ENCODE results near the gene OGDH.

Gene OGDH

DNA sequence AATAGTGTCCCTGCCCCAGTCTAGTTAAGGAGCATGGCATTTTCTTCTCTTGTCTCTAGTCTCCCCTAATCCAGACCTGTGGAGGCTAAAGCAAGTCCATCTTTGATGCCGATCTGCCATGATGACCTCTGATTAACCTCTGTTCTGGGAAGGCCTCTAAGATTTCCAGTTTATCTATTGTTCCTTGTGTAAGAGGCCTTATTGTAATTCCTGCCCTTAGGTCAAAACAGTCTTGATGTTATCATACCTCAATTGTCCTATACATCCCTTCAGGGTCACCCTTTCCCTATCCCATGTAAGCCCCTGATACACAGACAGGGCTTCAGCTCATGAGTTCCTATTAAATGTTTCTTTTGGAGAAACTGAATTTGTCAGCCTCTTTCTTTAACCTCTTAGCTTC lies 137.3 kb downstream of the OGDH start:
- TF ChIP-seq, protein P1, sequence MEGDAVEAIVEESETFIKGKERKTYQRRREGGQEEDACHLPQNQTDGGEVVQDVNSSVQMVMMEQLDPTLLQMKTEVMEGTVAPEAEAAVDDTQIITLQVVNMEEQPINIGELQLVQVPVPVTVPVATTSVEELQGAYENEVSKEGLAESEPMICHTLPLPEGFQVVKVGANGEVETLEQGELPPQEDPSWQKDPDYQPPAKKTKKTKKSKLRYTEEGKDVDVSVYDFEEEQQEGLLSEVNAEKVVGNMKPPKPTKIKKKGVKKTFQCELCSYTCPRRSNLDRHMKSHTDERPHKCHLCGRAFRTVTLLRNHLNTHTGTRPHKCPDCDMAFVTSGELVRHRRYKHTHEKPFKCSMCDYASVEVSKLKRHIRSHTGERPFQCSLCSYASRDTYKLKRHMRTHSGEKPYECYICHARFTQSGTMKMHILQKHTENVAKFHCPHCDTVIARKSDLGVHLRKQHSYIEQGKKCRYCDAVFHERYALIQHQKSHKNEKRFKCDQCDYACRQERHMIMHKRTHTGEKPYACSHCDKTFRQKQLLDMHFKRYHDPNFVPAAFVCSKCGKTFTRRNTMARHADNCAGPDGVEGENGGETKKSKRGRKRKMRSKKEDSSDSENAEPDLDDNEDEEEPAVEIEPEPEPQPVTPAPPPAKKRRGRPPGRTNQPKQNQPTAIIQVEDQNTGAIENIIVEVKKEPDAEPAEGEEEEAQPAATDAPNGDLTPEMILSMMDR (conservative IDR thresholded peaks at IDR 0.05; ENCODE audit: low read length), result no peak
- H3K4me3 ChIP-seq (ENCODE audit: low read length), result no peak overlapping the region
- no peak for DNase-seq (ENCODE audit: low read depth)

DNA sequence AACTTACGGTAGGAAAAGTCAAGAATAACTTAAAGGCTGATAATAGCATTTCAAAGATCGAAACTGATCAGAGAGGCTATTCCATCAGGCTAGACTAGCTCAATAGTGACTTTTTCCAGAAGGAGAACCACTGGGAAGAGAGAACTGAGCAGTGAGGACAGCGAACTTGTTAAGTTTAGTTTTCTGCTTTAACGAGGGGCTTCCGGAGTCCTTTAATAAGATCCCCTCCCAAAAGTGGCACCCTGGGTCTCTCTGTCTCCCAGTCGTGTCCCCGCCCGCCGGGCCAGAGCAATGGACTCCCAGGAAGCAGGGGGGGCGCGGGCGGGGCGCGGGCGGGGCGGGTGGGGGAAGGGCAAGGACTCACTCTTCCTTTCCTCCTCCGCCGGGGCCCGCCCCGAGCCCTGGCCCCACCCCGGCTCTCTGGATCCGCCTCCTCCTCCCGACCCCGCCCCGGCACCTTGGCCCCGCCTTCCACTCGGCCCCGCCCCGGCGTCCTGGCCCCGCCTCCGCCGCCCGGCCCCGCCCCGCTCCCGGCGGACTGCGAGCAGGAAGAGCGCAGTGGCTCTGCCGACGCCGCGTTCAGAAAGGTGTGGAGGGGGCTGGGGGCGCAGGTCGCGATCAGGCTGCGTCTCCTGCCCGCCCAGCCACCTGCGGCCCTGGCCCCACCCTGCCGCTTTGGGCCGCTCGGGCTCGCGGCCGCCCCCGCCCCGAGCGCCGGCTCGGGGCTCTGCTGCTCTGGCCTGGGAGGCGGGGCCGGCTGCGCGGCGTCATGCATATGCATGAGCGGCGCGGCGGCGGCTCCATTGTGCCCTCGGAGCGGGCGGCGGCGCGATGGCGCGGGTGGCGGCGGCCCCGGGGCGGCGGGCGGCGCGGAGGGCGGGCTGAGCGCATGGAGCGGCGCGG lies 141.9 kb downstream of the OGDH start, which contains the start of gene ZMIZ2:
ZMIZ2 (plus strand) TSS at position 803 of the 903 bp plus-strand sequence. CDS start 7,403 bp downstream, outside the sequence.
- peak; percentile 86 for DNase-seq (ENCODE audit: low read depth)
- TF ChIP-seq, protein P1 (conservative IDR thresholded peaks at IDR 0.05; ENCODE audit: low read length), result no peak
- H3K4me3 ChIP-seq (ENCODE audit: low read length), result peak within 1 kb of the TSS; percentile 77

DNA sequence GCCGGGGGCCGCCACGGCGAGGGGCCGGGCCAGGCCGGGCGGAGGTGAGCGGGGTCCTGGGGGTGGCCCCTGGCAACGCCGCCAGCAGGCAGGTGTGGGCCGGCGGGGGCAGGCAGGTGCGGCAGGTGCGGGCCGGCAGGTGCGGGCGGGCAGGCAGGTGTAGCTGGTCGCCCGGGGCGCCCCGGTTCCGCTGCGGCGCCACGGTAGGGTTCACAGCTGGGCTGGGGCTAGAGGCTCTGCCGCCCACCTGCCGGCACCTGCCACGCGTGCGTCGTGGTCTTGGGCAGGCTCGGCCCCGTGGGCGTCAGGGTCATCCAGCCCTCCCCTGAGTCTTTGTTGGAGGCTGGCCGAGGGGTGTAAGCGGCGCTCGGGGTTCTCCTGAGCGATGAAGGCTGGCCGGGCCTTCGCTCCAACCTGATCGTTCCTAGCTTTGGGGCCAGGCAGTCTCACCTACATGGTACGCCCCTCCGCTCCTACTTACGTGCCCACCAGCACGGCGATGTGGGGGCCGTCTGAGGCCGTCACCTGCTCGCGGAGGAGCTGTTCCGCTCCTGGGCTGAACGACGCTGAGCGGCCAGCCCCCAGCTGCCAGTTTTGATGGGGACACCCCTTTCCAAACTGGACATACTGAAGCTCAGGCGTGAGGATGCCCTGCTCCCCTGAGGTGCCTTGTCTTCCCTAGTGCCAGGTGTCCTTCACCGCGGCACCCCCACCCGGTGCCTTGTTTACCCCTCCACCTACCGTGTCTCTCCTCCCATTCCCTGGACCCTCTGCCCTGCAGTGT lies 142.7 kb downstream of the OGDH start:
- H3K4me3 ChIP-seq (ENCODE audit: low read length), result peak overlapping the region; percentile 77
- TF ChIP-seq, protein P1 (conservative IDR thresholded peaks at IDR 0.05; ENCODE audit: low read length), result no peak
- no peak for DNase-seq (ENCODE audit: low read depth)

DNA sequence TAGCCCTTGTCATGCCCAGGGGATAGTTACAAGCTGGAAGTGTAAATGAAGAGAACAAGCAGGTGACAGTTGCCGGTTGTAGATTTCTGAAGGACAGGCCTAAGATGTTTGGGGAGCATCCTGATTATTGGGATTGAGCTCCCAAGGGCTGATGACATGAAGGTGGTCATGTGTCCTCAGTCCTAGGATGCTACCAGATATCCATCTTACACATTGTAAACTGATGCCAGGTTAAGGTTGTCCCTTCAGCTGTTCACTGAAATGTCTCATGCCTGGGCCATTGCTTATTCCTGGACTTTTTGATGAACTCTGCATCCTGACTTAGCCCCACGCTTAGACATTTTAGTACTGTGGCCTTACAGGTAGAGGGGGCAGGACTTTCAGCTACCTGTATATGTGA lies 143.6 kb downstream of the OGDH start:
- peak overlapping the region; percentile 77 for H3K4me3 ChIP-seq (ENCODE audit: low read length)
- no peak for DNase-seq (ENCODE audit: low read depth)
- TF ChIP-seq, protein P1 (conservative IDR thresholded peaks at IDR 0.05; ENCODE audit: low read length), result no peak

DNA sequence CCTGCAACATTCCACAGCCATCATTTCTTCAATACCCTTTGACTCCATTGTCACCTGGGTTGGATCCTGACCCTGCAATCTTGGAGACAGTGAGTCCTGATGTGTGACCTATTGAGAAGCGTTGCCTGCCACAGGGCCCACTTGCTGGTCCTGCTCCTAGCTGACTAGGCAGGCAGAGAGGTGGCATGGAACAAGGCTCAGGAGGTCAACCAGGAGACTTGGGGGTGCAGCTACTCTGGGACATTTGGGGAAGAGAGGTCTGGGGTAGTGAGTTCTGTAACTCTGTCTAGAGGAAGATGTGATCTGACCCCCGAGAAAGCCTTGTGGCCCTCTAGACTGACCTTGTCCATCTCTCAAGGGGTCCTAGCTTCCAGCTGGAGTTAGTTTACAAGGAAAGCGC lies 144.0 kb downstream of the OGDH start:
- no peak overlapping the region; the same call in 1 of the 2 replicates for H3K4me3 ChIP-seq (ENCODE audit: low read length)
- DNase-seq (ENCODE audit: low read depth), result no peak
- TF ChIP-seq, protein P1 (conservative IDR thresholded peaks at IDR 0.05; ENCODE audit: low read length), result no peak

DNA sequence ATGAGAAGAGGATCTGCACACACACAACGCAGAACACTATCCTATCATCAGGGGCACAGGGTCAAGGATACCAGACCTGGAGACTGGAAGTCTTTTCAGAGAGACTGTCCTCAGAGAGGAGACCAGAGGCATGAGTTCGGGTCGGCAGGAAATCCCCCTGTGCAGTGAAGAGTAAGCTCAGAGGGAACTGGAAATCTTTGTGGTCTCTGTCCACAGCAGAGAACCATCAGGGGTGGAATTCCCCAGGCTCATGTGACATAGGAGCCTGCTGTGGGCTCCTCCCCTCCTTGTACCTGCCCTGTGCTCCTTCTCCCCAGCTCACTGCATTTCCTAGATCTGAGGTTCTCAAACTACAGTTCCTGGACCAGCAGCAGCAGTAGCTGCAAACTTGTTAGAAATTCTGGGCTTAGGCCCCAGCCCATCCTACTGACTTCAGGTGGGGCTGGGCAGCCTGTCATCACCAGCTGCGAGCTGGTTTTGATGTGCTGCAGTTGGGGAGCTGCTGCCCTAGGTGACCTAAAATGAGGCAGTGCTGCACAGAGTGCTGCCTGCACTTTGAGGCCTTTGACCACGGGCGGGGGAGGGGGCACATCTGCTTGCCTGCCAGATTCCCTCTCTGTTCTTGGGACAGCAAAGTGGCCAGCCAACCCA lies 144.6 kb downstream of the OGDH start:
- TF ChIP-seq, protein P1 (conservative IDR thresholded peaks at IDR 0.05; ENCODE audit: low read length), result no peak
- DNase-seq (ENCODE audit: low read depth), result no peak
- no peak overlapping the region for H3K4me3 ChIP-seq (ENCODE audit: low read length)

Data from AG10803 (cell line).